ENCODE results near the gene SSNA1.
"Not testable (repeated sequence)": the region's sequence is repeated elsewhere in the genome, so short reads cannot be mapped to it uniquely, and the experiment has no call there.

SSNA1 gene

DNA sequence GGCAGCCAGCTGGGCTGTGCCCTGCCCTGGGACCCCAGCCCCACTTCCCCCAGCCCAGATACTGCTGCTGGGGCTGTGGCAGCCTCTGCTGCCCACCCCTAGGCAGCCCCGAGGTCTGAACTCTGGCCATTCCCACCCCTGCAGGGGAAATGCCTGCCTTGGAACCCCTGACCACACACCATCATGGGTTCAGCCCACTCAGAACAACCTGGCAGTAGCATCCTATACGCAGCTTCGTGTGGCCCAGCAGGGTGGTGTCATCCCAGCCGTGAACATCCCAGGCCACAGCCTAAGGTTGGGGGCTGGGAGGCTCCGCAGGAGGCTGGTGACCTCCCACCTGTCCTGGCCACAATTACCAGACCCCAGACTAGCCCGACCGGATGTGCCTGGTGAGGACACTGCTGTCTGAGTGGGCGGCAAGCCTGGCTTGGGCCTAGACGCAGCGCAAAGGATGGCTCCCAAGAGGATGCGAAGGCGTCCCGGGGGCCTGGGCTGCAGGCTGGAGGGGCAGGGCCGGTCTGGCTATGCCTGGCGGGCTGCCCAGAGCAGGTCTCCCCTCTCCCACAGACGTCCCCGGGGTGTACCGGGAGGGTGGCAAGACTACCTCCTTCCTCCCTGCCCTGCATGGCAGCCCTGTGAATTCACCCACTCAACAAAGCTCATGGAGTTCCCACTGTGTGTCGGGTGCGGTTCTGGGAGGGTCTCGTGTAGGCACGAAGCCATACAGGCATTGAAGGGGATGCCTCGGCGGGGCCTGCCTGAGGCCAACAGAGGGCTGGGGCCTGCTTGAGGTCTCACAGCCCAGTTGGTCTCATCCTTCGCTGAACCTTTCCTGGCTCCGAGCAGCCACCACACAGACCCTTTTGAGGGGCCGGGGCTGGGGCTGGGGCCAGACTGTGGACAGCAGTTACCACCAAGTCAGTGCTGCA lies 40.8 kb downstream of the SSNA1 start:
- in situ Hi-C loops (cut with MboI; ENCODE audit: low sequenced_read_pairs) = loop anchor here (5.0 kb wide), 1 partner anchor 107 kb away; no protein-coding TSS in a partner anchor

DNA sequence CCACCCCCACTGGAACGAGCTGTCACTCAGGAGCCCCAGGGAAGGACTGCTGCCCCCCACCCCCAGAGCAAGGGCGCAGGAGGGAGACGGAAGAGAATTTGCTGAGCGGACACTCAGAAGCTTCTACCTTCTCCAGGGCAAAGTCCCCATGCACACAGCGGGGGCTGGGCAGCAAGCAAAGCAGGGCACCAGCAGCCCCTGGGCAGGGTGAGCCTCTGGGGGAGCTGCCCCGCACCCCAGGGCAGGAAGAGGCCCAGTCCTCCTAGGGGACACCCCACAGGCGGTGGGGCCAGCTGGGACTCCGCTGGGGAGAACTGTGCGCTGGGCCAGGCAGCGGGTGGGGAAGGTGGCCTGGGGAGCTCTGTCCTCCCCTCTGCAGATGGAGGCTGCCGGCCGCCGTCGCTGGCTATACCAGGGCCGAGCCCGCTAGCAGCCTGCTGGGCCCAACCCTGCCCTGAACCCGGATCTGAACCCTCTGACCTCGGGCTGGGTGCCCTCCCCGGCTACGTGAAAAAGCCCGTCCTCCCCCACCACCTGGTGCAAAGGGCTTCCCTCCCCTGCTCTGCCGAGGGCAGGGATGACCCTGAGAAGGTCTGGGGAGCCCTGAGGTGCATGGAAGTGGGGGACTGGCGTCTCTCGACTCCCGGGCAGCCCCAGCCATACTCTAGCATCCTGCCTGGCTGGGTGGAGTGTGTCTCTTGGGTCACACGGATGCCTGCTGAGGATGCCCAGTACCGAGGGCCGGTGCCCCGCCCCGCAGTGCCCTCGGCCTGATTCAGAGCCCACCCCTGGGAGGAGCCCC lies 41.6 kb downstream of the SSNA1 start:
- in situ Hi-C loops (cut with MboI; ENCODE audit: low sequenced_read_pairs) = loop anchor here (5.0 kb wide), 1 partner anchor 108 kb away; no protein-coding TSS in a partner anchor

DNA sequence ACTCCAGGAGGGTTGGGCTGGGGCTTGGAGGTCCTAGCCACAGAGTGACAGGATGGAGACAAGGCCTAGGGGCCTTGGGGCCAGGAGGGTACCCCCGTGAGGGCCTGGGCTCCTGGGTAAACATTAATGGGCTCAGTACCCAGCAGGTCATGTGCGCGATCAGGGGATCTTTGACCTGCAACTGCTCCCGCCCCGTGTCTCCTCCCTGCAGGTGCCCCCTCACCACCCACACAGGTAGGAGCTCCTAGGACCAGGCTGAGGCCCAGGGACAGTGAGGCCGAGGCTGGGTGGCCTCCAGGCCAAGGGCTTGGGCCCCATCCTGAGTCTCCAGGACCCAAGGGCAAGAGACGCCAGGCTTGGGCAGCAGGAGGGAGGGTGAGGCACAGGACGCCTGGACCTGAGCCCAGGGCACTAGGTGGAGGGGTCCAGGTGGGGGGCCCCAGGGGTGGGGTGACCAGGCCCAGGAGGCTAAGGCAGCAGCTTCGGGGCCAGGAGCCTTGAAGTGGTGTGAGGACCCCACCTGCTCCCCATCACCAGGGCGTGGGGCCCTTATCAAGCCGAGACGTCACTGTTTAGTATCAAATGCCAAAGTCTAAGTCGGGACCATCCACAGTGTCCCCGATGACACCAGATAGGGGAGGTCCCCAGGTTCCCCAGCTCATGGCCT lies 42.4 kb downstream of the SSNA1 start, which contains the start of gene SLC34A3:
Gene SLC34A3, plus strand, starts transcription at position 197 of the 667 bp plus-strand sequence. CDS start 802 bp downstream, outside the sequence.
- in situ Hi-C loops (cut with MboI; ENCODE audit: low sequenced_read_pairs) = no loop called here

DNA sequence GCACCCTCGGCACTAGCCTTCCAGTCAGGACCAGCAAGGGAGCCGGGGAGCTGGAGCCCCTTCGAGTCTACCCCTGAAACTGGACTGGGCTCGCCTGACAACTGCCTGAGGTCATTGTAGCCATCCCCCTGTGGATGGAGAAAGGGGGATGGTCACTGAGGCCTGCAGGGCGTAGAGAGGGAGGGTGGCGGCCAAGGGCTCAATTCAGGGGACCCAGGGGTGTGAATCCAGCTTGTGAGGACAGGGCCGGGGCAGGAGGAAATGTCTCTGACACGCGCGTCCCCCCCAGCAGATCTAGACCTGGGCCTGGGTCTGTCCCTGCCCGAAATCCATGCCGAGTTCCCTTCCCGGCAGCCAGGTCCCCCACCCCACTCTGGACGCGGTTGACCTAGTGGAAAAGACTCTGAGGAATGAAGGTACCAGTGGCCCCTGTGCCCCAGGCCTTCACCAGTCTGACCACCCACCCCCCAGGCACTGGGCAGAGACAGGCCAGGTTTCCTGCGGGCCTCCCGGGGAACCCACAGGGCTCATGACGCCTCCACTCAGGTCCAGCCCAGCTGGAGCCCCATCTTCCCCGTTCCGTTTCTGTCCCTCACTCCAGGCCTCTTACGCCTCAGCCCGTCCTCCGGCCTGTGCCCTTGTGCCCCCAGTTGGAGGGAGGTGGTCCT lies 43.0 kb downstream of the SSNA1 start:
- in situ Hi-C loops (cut with MboI; ENCODE audit: low sequenced_read_pairs) = no loop called here

DNA sequence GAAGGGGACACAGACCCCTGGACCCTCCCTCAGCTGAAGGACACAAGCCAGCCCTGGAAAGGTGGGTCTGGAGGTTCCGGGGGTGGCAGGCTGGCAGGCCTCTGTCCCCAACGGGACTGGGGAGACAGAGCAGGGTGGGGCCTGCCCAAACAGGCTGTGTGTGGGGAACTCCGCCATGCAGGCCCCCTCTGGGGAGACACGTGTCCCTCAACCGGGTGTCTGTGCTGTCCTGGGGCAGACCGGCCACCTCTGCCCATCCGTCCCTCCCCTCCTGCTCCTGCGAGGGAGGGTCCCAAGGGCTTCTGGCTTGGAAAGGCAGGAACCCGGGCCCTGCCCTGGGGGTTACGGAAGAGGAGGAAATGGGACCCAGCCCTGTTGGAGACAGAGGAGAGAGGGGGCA lies 43.6 kb downstream of the SSNA1 start:
- in situ Hi-C loops (cut with MboI; ENCODE audit: low sequenced_read_pairs) = no loop called here

DNA sequence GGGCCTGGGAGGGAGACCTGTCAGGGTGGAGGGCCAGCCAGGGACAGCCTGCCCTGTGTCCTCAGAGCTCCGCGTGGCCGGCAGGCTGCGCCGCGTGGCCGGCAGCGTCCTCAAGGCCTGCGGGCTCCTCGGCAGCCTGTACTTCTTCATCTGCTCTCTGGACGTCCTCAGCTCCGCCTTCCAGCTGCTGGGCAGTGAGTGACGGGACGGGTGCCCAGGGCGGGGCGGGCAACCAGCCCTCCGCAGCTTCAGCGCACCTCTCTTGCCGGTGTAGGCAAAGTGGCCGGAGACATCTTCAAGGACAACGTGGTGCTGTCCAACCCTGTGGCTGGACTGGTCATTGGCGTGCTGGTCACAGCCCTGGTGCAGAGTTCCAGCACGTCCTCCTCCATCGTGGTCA lies 44.0 kb downstream of the SSNA1 start:
- in situ Hi-C loops (cut with MboI; ENCODE audit: low sequenced_read_pairs) = no loop called here

DNA sequence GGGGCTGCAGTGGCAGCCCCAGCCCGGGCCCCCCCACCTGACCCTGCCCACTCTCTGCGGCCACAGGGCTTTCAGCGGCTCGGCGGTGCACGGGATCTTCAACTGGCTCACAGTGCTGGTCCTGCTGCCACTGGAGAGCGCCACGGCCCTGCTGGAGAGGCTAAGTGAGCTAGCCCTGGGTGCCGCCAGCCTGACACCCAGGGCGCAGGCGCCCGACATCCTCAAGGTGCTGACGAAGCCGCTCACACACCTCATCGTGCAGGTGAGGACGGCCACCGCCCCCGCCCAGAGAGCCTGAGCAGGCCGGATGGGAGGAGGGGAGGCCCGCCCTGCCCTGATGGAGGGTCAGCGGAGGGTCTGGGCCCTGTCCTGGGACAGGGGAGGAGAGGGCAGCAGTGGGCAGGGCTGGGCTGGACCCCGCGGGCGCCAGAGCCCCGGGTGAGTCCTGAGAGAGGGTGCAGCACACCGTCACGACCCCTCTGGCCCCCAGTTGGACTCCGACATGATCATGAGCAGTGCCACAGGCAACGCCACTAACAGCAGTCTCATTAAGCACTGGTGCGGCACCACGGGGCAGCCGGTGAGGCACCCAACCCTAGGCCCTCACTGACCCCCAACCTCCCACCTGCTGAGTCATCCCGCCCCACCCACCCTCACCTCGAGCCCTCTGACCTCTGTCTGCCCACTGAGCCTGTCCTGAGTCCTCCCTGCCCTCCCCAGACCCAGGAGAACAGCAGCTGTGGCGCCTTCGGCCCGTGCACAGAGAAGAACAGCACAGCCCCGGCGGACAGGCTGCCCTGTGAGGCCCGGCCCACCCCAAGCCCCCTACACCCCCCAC lies 44.9 kb downstream of the SSNA1 start:
- in situ Hi-C loops (cut with MboI; ENCODE audit: low sequenced_read_pairs) = no loop called here

DNA sequence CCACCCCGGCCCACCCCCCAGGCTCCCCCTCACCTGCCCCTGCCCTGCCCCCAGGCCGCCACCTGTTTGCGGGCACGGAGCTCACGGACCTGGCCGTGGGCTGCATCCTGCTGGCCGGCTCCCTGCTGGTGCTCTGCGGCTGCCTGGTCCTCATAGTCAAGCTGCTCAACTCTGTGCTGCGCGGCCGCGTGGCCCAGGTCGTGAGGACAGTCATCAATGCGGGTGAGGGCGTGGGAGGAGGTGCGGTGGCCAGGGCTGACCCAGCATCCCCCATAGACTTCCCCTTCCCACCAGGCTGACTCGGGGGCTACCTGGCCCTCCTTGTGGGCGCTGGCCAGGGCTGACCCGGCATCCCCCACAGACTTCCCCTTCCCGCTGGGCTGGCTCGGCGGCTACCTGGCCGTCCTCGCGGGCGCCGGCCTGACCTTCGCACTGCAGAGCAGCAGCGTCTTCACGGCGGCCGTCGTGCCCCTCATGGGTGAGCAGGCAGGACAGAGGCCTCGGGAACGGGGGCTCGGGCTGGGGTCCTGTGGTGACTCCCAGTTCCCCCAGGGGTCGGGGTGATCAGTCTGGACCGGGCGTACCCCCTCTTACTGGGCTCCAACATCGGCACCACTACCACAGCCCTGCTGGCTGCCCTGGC lies 45.7 kb downstream of the SSNA1 start:
- in situ Hi-C loops (cut with MboI; ENCODE audit: low sequenced_read_pairs) = no loop called here

DNA sequence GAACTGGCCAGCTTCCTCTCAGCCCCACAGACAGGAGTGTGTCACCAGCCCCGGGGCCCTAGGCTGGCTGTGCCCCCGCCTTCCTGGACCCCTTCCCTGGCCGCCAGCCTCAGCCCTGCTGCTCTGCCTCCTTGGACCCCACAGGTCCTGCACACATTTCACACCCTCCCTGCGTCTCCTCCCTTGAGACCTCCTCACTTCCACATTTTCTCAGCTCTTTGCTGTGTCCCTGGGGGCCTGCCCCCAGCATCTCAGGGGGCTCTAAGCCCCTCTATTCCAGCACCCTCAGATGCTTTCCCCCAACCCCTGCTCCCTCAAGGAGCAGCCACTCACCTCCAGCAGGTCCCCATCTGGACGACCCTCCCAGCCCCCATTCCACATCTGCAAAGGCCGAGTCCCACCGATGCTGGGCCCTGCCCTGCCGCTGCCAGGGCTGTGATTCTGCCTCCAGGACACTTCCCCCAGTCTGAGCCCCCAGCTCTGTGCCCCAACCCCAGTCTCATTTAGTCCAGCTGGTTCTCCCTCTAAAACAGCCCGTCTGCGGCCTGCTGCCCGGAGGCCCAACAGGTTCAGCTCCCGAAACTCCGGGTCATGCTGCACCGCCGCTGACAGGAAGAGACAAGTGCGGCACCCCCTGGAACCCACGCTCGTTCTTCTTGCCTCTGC lies 46.4 kb downstream of the SSNA1 start:
- in situ Hi-C loops (cut with MboI; ENCODE audit: low sequenced_read_pairs) = no loop called here

DNA sequence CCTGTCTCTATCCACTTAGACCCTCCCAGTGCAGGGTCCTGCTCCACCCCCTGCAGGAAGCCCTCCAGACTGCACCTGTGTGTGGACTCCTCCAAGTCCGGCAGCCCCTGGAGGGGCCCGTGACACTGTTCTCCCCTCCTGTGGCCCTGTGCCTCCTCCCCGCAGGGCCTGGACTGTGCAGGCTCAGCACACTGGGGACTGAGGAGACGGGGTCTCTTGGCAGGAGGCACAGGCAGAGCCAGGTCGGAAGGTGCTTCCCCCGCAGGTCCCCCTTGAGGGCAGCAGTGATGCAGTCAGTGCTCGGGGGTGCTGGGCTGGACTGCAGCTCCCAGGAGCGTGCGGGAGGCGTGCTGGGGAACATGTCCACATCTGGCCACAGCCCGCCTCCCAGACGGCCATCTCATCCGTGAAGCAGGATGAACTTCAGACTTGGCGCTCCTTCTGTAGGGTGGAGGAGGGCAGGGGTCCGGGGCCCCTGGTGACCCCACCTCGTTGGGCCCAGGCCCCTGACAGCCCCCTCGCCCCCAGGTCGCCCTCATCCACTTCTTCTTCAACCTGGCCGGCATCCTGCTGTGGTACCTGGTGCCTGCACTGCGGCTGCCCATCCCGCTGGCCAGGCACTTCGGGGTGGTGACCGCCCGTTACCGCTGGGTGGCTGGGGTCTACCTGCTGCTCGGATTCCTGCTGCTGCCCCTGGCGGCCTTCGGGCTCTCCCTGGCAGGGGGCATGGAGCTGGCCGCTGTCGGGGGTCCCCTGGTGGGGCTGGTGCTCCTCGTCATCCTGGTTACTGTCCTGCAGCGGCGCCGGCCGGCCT lies 47.2 kb downstream of the SSNA1 start:
- in situ Hi-C loops (cut with MboI; ENCODE audit: low sequenced_read_pairs) = no loop called here

DNA sequence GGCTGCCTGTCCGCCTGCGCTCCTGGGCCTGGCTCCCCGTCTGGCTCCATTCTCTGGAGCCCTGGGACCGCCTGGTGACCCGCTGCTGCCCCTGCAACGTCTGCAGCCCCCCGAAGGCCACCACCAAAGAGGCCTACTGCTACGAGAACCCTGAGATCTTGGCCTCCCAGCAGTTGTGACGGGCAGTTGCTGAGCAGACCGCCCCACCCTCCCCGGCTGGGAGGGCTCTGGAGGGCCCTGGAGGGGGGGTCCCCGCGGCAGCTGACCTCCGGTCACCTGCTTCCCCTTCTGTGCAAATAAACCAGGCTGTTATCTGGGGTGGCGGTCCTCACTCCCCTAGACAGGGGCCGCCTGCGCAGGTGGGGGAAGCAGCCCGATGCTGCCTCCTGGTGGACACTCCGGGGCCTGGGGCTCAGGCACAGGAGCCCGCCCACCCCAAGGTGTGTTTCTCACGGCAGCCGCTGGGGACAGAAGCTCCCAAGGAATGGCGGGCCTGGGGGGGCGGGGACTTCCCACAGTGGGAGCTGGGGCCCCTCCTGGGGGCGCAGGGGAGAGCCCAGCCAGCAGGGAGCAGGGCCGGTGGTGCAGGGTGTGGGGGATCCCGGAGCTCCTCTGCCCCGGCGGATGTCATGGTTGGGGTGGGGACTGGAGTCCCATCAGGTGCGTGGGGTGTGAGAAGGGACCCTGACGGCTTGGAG lies 47.9 kb downstream of the SSNA1 start:
- in situ Hi-C loops (cut with MboI; ENCODE audit: low sequenced_read_pairs) = no loop called here

DNA sequence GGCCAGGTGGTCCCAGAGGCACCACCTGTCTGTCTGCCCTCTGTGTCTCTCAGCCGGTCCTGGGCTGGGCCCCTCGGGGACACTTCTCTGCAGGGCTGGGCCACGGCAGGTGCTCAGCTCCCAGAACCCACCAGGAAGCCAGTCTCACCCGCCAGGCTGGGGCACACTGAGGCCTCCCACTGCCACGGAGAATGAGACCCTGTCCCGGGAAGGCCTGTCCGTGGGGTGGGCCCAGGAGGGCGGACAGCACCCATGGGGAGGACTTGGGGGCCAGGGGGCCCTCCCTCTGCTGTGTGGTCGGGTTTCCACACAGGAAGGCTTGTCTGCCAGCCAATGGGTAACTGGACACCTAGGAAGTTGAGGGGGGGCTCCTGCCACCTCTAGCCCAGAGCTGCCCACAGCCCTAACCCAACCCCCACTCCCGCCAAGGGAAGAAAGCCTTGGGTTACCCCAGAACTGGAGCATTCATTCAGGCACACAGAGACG lies 48.5 kb downstream of the SSNA1 start:
- in situ Hi-C loops (cut with MboI; ENCODE audit: low sequenced_read_pairs) = no loop called here

DNA sequence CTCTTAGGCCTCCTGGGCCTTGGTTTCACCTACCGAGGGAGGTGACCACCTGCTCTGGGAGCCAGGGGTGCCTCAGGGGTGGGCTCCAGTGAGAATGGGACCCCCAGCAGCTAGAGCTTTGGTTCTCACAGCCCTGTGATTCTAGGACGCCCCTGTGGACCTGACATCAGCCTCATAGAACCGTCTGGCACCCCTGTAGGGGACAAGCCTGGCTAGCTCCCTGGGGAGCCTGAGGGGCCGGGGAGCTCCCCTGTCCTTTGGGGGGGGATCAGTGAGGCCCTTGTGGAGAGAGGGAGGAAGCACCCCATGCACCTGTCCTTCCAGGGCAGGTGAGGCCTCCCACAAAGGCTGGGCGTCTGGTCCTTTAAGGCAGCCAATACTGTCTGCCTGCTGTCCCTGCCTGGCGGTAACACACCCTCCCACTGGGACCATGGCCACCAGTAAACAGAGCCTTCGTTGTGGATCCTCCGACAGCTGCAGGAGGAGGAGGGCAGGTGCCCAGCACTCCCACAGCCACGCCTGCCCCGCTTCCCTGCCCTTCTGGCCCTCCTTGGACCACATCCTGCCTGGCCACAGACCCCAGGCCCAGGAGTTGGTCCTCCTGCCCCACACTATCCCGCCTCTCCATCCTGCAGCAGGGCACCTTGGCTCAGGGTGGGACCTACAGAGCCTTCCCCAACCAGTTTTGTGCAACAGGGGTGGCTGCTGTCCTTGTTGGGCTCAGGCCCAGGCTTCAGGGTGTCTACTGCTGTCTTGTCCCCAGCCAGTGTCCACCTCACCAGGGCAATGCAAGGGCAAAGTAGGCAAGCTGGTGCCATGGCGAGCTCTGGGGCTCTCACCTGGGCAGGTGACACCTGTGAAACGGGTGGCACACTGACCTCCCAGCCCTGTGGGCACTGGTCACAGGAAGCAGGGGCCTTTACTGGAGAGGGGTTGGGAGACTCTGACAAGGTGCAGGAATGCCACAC lies 49.6 kb downstream of the SSNA1 start:
- in situ Hi-C loops (cut with MboI; ENCODE audit: low sequenced_read_pairs) = no loop called here

DNA sequence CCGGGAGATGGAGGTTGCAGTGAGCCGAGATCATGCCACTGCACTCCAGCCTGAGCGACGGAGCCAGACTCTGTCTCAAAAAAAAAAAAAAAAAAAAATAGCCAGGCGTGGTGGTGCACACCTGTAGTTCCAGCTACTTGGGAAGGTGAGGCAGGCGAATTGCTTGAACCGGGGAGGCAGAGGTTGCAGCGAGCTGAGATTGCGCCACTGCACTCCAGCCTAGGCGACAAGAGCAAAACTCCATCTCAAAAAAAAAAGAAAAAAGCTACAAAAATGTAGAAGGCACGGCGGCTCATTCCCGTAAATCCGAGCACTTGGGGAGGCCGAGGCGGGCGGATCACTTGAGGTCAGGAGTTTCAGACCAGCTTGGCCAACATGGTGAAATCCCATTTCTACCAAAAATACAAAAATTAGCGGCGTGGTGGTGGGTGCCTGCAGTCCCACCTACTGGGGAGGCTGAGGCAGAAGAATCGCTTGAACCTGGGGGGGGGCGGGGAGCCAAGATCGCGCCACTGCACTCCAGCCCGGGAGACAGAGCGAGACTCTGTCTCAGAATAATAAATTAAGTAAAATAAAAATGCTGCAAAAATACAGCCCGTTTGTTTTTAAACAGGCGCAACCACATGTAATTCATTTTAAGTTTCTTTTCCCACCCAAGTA lies 51.2 kb downstream of the SSNA1 start:
- in situ Hi-C loops (cut with MboI; ENCODE audit: low sequenced_read_pairs) = not testable (repeated sequence)
